ENCODE measurements around the gene PRODH.
"Not testable (repeated sequence)": the region's sequence is repeated elsewhere in the genome, so short reads cannot be mapped to it uniquely, and the experiment has no call there.

DNA sequence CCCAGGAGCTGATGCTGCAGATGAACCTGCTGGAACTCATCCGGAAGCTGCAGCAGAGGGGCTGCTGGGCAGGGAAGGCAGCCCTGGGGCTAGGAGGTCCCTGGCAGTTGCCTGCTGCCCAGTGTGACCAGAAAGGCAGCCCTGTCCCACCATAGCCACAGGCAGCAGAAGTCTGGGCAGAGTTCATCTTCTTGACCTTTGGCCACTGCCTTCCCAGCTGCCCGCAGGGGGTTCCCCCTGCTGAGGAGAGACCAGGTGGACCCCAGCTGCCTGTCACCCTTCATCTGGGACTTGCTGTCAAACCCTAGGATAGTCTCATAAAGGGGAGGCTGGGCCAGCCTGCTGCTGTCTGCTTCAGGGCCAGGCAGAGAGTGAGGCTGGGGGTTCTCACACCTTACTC is 24.6 kb downstream of the PRODH start:
- not testable (repeated sequence) for TF ChIP-seq POLR2A (IDR thresholded peaks at IDR 0.05; ENCODE audit: low read depth, low read length); TAF1 (IDR thresholded peaks at IDR 0.05; ENCODE audit: borderline replicate concordance, low read depth, low read length); POLR2AphosphoS5 (IDR thresholded peaks at IDR 0.05; ENCODE audit: low read depth, low read length)

Data from GM12892 (cell line).